ENCODE results near the gene OR11H6. TPM values are rescaled to one million over a fixed set of nuclear protein-coding genes. Genes with fewer than 3 reads are reported as not detected.
"Not testable (repeated sequence)": the region's sequence is repeated elsewhere in the genome, so short reads cannot be mapped to it uniquely, and the experiment has no call there.

The OR11H6 gene
- polyA plus RNA-seq, 1 experiment, result not detected

DNA sequence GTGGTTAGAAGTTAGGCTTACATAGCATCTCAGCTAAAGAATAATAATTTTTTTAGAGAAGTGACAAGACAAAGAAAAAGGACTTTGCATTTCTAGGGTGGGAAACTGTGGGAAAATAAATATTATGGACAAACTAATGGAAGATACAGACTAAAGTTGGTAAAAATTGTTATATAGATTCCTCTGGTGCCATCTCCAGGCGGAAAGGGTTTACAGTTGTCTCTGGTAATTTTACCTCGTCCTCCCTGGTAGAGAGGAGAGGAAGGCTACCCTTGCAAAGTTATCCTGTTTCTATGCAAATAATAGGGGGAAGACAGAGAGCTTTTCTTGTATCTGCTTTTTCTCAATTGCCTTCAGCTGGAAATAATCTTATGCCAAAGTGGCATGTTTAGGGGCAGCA is 27.6 kb upstream of the OR11H6 start:
- H3K9me3 ChIP-seq (ENCODE audit: control insufficient read depth, insufficient read depth, low read length), result peaks cover 7% of the 10 kb centered on the region
- TF ChIP-seq, protein P1, sequence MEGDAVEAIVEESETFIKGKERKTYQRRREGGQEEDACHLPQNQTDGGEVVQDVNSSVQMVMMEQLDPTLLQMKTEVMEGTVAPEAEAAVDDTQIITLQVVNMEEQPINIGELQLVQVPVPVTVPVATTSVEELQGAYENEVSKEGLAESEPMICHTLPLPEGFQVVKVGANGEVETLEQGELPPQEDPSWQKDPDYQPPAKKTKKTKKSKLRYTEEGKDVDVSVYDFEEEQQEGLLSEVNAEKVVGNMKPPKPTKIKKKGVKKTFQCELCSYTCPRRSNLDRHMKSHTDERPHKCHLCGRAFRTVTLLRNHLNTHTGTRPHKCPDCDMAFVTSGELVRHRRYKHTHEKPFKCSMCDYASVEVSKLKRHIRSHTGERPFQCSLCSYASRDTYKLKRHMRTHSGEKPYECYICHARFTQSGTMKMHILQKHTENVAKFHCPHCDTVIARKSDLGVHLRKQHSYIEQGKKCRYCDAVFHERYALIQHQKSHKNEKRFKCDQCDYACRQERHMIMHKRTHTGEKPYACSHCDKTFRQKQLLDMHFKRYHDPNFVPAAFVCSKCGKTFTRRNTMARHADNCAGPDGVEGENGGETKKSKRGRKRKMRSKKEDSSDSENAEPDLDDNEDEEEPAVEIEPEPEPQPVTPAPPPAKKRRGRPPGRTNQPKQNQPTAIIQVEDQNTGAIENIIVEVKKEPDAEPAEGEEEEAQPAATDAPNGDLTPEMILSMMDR (IDR thresholded peaks at IDR 0.05; ENCODE audit: low read depth, low read length), result no peak
- POLR2A ChIA-PET, result no interaction called here
- H3K27me3 ChIP-seq (ENCODE audit: control insufficient read depth, insufficient read depth, low read length), result no peaks in the 10 kb centered on the region
- no peak overlapping the region for H3K27ac ChIP-seq (ENCODE audit: low read depth, low read length)
- CTCF ChIA-PET, result no interaction called here
- no peak for DNase-seq (ENCODE audit: low read depth, low spot score)
- no peak overlapping the region for H3K4me3 ChIP-seq (ENCODE audit: low read depth, low read length)

- no peaks in the 10 kb centered on the region for H3K27me3 ChIP-seq (ENCODE audit: control insufficient read depth, insufficient read depth, low read length)
- ChIA-PET POLR2A (no interaction called here), CTCF (no interaction called here)
- H3K27ac ChIP-seq (ENCODE audit: low read depth, low read length), result no peak overlapping the region
- TF ChIP-seq, protein P1 (IDR thresholded peaks at IDR 0.05; ENCODE audit: low read depth, low read length), result no peak
- H3K4me3 ChIP-seq (ENCODE audit: low read depth, low read length), result no peak overlapping the region
- peaks cover 7% of the 10 kb centered on the region for H3K9me3 ChIP-seq (ENCODE audit: control insufficient read depth, insufficient read depth, low read length)
- DNase-seq (ENCODE audit: low read depth, low spot score), result no peak
Measured at GRCh38 chr14:20197459-20197858, 26.1 kb upstream of the OR11H6 start.

DNA sequence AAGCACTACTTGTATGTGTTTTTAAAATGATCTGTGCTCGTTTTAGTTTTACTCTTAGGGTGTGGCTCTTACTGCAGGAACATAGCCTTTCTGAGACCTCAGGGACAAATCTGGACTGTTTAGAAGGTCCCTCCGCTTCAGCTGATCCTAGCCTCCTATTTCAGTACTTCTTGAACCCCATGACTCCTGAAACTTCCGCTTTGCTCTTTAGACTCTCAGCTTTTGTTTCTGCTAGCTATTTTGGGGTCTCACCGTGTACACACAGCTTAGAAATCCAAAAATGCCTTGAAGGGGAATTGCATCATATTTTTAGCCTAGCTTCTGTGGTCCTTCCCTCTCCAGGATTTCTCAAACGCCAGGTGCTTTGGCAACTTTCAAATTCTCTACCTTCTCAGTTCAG is 24.5 kb upstream of the OR11H6 start:
- ChIA-PET CTCF (no interaction called here), POLR2A (no interaction called here)
- Histone ChIP-seq H3K4me3 (ENCODE audit: low read depth, low read length) (no peak overlapping the region), H3K9me3 (ENCODE audit: control insufficient read depth, insufficient read depth, low read length) (peaks cover 4% of the 10 kb centered on the region), H3K27me3 (ENCODE audit: control insufficient read depth, insufficient read depth, low read length) (no peaks in the 10 kb centered on the region), H3K27ac (ENCODE audit: low read depth, low read length) (no peak overlapping the region)
- TF ChIP-seq, protein P1 (IDR thresholded peaks at IDR 0.05; ENCODE audit: low read depth, low read length), result no peak
- no peak for DNase-seq (ENCODE audit: low read depth, low spot score)

DNA sequence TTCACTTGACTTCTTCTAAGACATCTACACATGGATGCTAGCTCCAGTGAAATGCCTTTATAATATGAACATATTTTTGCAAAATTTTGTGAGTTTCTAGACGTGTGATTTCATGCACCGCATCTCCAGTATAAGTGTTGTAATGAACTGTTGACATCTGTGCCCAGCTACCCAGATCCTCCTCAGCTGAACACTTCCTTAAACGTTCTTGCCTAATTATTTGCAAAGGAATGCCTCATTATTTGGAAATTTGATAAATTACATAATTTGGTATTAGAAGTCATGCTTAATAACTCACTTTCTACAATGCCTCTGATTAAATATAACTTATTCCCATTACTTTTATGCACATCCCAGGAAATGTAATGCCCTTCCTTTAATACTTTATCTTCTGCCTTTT is 18.8 kb upstream of the OR11H6 start:
- TF ChIP-seq, protein P1 (IDR thresholded peaks at IDR 0.05; ENCODE audit: low read depth, low read length), result no peak
- DNase-seq (ENCODE audit: low read depth, low spot score), result no peak
- Histone ChIP-seq H3K27ac (ENCODE audit: low read depth, low read length) (no peak overlapping the region), H3K27me3 (ENCODE audit: control insufficient read depth, insufficient read depth, low read length) (no peaks in the 10 kb centered on the region), H3K4me3 (ENCODE audit: low read depth, low read length) (no peak overlapping the region), H3K9me3 (ENCODE audit: control insufficient read depth, insufficient read depth, low read length) (peaks cover 6% of the 10 kb centered on the region; the same call in 1 of the 2 replicates)
- ChIA-PET CTCF (no interaction called here), POLR2A (no interaction called here)

- ChIA-PET CTCF (no interaction called here), POLR2A (no interaction called here)
- Histone ChIP-seq H3K9me3 (ENCODE audit: control insufficient read depth, insufficient read depth, low read length) (peaks cover 14% of the 10 kb centered on the region), H3K27me3 (ENCODE audit: control insufficient read depth, insufficient read depth, low read length) (no peaks in the 10 kb centered on the region), H3K27ac (ENCODE audit: low read depth, low read length) (no peak overlapping the region), H3K4me3 (ENCODE audit: low read depth, low read length) (no peak overlapping the region)
- TF ChIP-seq, protein P1 (IDR thresholded peaks at IDR 0.05; ENCODE audit: low read depth, low read length), result no peak
- no peak for DNase-seq (ENCODE audit: low read depth, low spot score)
Measured at GRCh38 chr14:20209595-20209994, 13.9 kb upstream of the OR11H6 start.

DNA sequence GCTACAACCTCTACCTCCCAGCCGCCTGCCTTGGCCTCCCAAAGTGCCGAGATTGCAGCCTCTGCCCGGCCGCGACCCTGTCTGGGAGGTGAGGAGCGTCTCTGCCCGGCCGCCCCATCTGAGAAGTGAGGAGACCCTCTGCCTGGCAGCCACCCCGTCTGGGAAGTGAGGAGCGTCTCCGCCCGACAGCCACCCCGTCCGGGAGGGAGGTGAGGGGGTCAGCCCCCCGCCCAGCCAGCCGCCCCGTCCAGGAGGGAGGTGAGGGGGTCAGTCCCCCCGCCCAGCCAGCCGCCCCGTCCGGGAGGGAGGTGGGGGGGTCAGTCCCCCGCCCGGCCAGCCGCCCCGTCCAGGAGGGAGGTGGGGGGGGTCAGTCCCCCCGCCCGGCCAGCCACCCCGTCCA is 11.1 kb upstream of the OR11H6 start:
- POLR2A ChIA-PET; H3K27ac ChIP-seq (ENCODE audit: low read depth, low read length); H3K27me3 ChIP-seq (ENCODE audit: control insufficient read depth, insufficient read depth, low read length); H3K4me3 ChIP-seq (ENCODE audit: low read depth, low read length); CTCF ChIA-PET; DNase-seq (ENCODE audit: low read depth, low spot score): not testable (repeated sequence)
- peaks cover 18% of the 10 kb centered on the region for H3K9me3 ChIP-seq (ENCODE audit: control insufficient read depth, insufficient read depth, low read length)
